ENCODE results near the gene CYYR1. TPM values are rescaled to one million over a fixed set of nuclear protein-coding genes. Genes with fewer than 3 reads are reported as not detected.
A peak's percentile ranks its signal among the peaks of the same experiment; 100 is the strongest.

CYYR1 gene
- total RNA-seq, 1 donor from 2014 or later, result 10.5 TPM

- DNase-seq (ENCODE audit: low spot score), result no peak
These were observed 19.2 kb downstream of the CYYR1 start for GRCh38 chr21:26553898-26554297.

GRCh38 chr21:26550326-26550725 is 22.8 kb downstream of the CYYR1 start:
- no peak for DNase-seq (ENCODE audit: low spot score)

GRCh38 chr21:26546446-26547097 is 26.5 kb downstream of the CYYR1 start:
- DNase-seq (ENCODE audit: low spot score), result peak; percentile 17

- no peak for DNase-seq (ENCODE audit: low spot score)
These were observed 28.8 kb downstream of the CYYR1 start for GRCh38 chr21:26544201-26544775.

- DNase-seq (ENCODE audit: low spot score), result no peak
These were observed 32.4 kb downstream of the CYYR1 start for GRCh38 chr21:26540651-26541050.

- no peak for DNase-seq (ENCODE audit: low spot score)
These were observed 33.5 kb downstream of the CYYR1 start for GRCh38 chr21:26539566-26539965.

- no peak for DNase-seq (ENCODE audit: low spot score)
These were observed 38.6 kb downstream of the CYYR1 start for GRCh38 chr21:26534517-26534916.

- DNase-seq (ENCODE audit: low spot score), result no peak
These were observed 40.9 kb downstream of the CYYR1 start for GRCh38 chr21:26532208-26532607.

- DNase-seq (ENCODE audit: low spot score), result no peak
These were observed 43.6 kb downstream of the CYYR1 start for GRCh38 chr21:26529526-26529925.

- no peak for DNase-seq (ENCODE audit: low spot score)
These were observed 44.2 kb downstream of the CYYR1 start for GRCh38 chr21:26528882-26529281.

GRCh38 chr21:26522704-26523103 is 50.4 kb downstream of the CYYR1 start:
- no peak for DNase-seq (ENCODE audit: low spot score)

GRCh38 chr21:26519142-26519541 is 53.9 kb downstream of the CYYR1 start:
- no peak for DNase-seq (ENCODE audit: low spot score)

GRCh38 chr21:26515257-26515656 is 57.8 kb downstream of the CYYR1 start:
- DNase-seq (ENCODE audit: low spot score), result no peak

GRCh38 chr21:26513212-26513611 is 59.9 kb downstream of the CYYR1 start:
- no peak for DNase-seq (ENCODE audit: low spot score)

- DNase-seq (ENCODE audit: low spot score), result no peak
These were observed 60.4 kb downstream of the CYYR1 start for GRCh38 chr21:26512664-26513063.

- no peak for DNase-seq (ENCODE audit: low spot score)
These were observed 64.2 kb downstream of the CYYR1 start for GRCh38 chr21:26508903-26509302.

GRCh38 chr21:26506956-26507355 is 66.1 kb downstream of the CYYR1 start:
- no peak for DNase-seq (ENCODE audit: low spot score)

GRCh38 chr21:26505211-26505610 is 67.9 kb downstream of the CYYR1 start:
- no peak for DNase-seq (ENCODE audit: low spot score)

GRCh38 chr21:26503414-26503813 is 69.7 kb downstream of the CYYR1 start:
- DNase-seq (ENCODE audit: low spot score), result no peak

- no peak for DNase-seq (ENCODE audit: low spot score)
These were observed 71.5 kb downstream of the CYYR1 start for GRCh38 chr21:26501495-26502021.

- no peak for DNase-seq (ENCODE audit: low spot score)
These were observed 73.6 kb downstream of the CYYR1 start for GRCh38 chr21:26499495-26499894.

- DNase-seq (ENCODE audit: low spot score), result no peak
These were observed 77.7 kb downstream of the CYYR1 start for GRCh38 chr21:26495283-26495849.

GRCh38 chr21:26491663-26492062 is 81.4 kb downstream of the CYYR1 start:
- no peak for DNase-seq (ENCODE audit: low spot score)
